Fibroblast of skin of left biceps (primary cell): ENCODE measurements around the gene CNTNAP2.
"Not testable (repeated sequence)": the region's sequence is repeated elsewhere in the genome, so short reads cannot be mapped to it uniquely, and the experiment has no call there.

ENCODE experiments used
- DNase-seq, 2 experiments: peaks; one replicate each; pipeline ENCODE4 v3.0.0-alpha.2; 2013; ENCODE audit warnings: low read depth in 2 of 2

Gene CNTNAP2

GRCh38 chr7:148261523-148261922 lies 2144.9 kb downstream of the CNTNAP2 start:
- no peak for DNase-seq

GRCh38 chr7:148261996-148262688 lies 2145.5 kb downstream of the CNTNAP2 start:
- DNase-seq: no peak

- no peak for DNase-seq
Observed at GRCh38 chr7:148262721-148263229, 2146.2 kb downstream of the CNTNAP2 start.

GRCh38 chr7:148264933-148265557 lies 2148.4 kb downstream of the CNTNAP2 start:
- DNase-seq: no peak

- DNase-seq: no peak
Observed at GRCh38 chr7:148265896-148266295, 2149.3 kb downstream of the CNTNAP2 start.

GRCh38 chr7:148266795-148267194 lies 2150.2 kb downstream of the CNTNAP2 start:
- DNase-seq: no peak

- DNase-seq: no peak
Observed at GRCh38 chr7:148270576-148270975, 2154.0 kb downstream of the CNTNAP2 start.

GRCh38 chr7:148274118-148274517 lies 2157.5 kb downstream of the CNTNAP2 start:
- DNase-seq: no peak

GRCh38 chr7:148275359-148275890 lies 2158.8 kb downstream of the CNTNAP2 start:
- DNase-seq: no peak

GRCh38 chr7:148276314-148277041 lies 2159.9 kb downstream of the CNTNAP2 start:
- no peak for DNase-seq

GRCh38 chr7:148277042-148277660 lies 2160.6 kb downstream of the CNTNAP2 start:
- DNase-seq: no peak

GRCh38 chr7:148286150-148286549 lies 2169.5 kb downstream of the CNTNAP2 start:
- no peak for DNase-seq

GRCh38 chr7:148287538-148287937 lies 2170.9 kb downstream of the CNTNAP2 start:
- DNase-seq: no peak

GRCh38 chr7:148288592-148289151 lies 2172.1 kb downstream of the CNTNAP2 start:
- DNase-seq: no peak

GRCh38 chr7:148289630-148290029 lies 2173.0 kb downstream of the CNTNAP2 start:
- DNase-seq: no peak

- no peak for DNase-seq
Observed at GRCh38 chr7:148290538-148290937, 2173.9 kb downstream of the CNTNAP2 start.

- DNase-seq: no peak
Observed at GRCh38 chr7:148291799-148292198, 2175.2 kb downstream of the CNTNAP2 start.

GRCh38 chr7:148296994-148297644 lies 2180.5 kb downstream of the CNTNAP2 start:
- DNase-seq: no peak

GRCh38 chr7:148298768-148299167 lies 2182.2 kb downstream of the CNTNAP2 start:
- DNase-seq: not testable (repeated sequence)

- no peak for DNase-seq
Observed at GRCh38 chr7:148299350-148300276, 2183.0 kb downstream of the CNTNAP2 start.
